Measurements from ENCODE around the gene UST.
"Not testable (repeated sequence)": the region's sequence is repeated elsewhere in the genome, so short reads cannot be mapped to it uniquely, and the experiment has no call there.

The UST gene

GRCh38 chr6:148736774-148737412 lies 9.9 kb upstream of the UST start:
- DNase-seq: no peak

GRCh38 chr6:148737806-148738205 lies 9.0 kb upstream of the UST start:
- DNase-seq: no peak

- no peak for DNase-seq
Observed at GRCh38 chr6:148738946-148739821, 7.6 kb upstream of the UST start.

GRCh38 chr6:148739822-148740128 lies 7.1 kb upstream of the UST start:
- no peak for DNase-seq

- DNase-seq: no peak
Observed at GRCh38 chr6:148743476-148743875, 3.4 kb upstream of the UST start.

GRCh38 chr6:148745926-148746325 lies 904 bp upstream of the UST start:
- no peak for DNase-seq

- no peak for DNase-seq
Observed at GRCh38 chr6:148747145-148747470, 278 bp downstream of the UST start.

GRCh38 chr6:148747471-148748165 lies 788 bp downstream of the UST start:
- peak; percentile 90 for DNase-seq

- DNase-seq: no peak
Observed at GRCh38 chr6:148749674-148750073, 2.8 kb downstream of the UST start.

- no peak for DNase-seq
Observed at GRCh38 chr6:148750838-148751792, 4.3 kb downstream of the UST start.

GRCh38 chr6:148751793-148752170 lies 5.0 kb downstream of the UST start:
- DNase-seq: no peak

GRCh38 chr6:148755379-148755778 lies 8.5 kb downstream of the UST start:
- not testable (repeated sequence) for DNase-seq

- DNase-seq: no peak
Observed at GRCh38 chr6:148757944-148758480, 11.2 kb downstream of the UST start.

- no peak for DNase-seq
Observed at GRCh38 chr6:148758492-148758891, 11.7 kb downstream of the UST start.

- no peak for DNase-seq
Observed at GRCh38 chr6:148760258-148760534, 13.4 kb downstream of the UST start.

- peak; percentile 60 for DNase-seq
Observed at GRCh38 chr6:148760568-148761526, 14.0 kb downstream of the UST start.

- no peak for DNase-seq
Observed at GRCh38 chr6:148761527-148762011, 14.7 kb downstream of the UST start.

- no peak for DNase-seq
Observed at GRCh38 chr6:148762231-148762630, 15.4 kb downstream of the UST start.

GRCh38 chr6:148764259-148765020 lies 17.6 kb downstream of the UST start:
- DNase-seq: not testable (repeated sequence)
